ENCODE data around the gene SFSWAP.

GRCh38 chr12:131835616-131836171, 124.8 kb downstream of the SFSWAP start:
- TF ChIP-seq CTCF (IDR thresholded peaks at IDR 0.05) (no peak), E2F4 (CRISPR knock-in tag; IDR thresholded peaks at IDR 0.05; ENCODE audit: borderline replicate concordance, low read depth) (no peak), NFATC4 (CRISPR knock-in tag; IDR thresholded peaks at IDR 0.05) (no peak)
